MM.1S (cell line): ENCODE results near the gene TSHB.

Experiments
- EZH2 ChIP-seq: fragments of 300-600 bp; sonication (generic); optimal IDR thresholded peaks from 2 replicates; pipeline ENCODE3; 2017; ENCODE audit warnings: low read depth, mild to moderate bottlenecking, antibody characterized with exemption, low read length, mixed read lengths
- EZH2phosphoT487 ChIP-seq: fragments of 300-600 bp; sonication (generic); IDR thresholded peaks from 2 replicates; pipeline ENCODE4 v1.6.1; 2018; ENCODE audit warnings: antibody characterized with exemption, low read length
- TF ChIP-seq, protein P1 (sequence below): fragments of 300-600 bp; sonication (generic); IDR thresholded peaks from 2 replicates; pipeline ENCODE4 v1.5.1; 2016; ENCODE audit warnings: antibody characterized with exemption, low read length, mixed read lengths

DNA sequence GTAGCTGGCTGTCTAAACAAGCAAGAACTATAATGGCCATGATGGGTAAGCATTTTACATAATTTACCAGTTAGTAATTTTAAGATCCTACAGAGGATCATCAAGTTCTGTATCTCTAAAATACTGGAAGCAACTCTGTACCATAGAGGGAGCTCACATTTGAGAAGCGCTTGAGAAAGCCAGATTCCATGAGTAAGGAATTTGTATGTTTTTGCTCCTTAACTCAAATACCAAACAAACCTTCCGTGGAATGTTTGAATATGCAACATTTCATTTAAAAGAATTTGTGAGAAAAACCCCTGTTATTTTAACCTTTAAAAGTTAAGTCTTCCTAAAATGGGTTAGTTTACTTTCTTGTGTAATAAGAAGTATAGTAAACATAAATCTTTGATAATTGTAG is 2.0 kb downstream of the TSHB start:
- TF ChIP-seq, protein P1, sequence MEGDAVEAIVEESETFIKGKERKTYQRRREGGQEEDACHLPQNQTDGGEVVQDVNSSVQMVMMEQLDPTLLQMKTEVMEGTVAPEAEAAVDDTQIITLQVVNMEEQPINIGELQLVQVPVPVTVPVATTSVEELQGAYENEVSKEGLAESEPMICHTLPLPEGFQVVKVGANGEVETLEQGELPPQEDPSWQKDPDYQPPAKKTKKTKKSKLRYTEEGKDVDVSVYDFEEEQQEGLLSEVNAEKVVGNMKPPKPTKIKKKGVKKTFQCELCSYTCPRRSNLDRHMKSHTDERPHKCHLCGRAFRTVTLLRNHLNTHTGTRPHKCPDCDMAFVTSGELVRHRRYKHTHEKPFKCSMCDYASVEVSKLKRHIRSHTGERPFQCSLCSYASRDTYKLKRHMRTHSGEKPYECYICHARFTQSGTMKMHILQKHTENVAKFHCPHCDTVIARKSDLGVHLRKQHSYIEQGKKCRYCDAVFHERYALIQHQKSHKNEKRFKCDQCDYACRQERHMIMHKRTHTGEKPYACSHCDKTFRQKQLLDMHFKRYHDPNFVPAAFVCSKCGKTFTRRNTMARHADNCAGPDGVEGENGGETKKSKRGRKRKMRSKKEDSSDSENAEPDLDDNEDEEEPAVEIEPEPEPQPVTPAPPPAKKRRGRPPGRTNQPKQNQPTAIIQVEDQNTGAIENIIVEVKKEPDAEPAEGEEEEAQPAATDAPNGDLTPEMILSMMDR, result no peak
- TF ChIP-seq EZH2 (no peak), EZH2phosphoT487 (no peak)
